Activated CD4-positive, alpha-beta T cell treated with anti-CD3 and anti-CD28 coated beads for 48 hours (primary cell): ENCODE measurements around the gene SLC37A1.

Source experiments
- DNase-seq: peaks from one replicate; pipeline ENCODE4 v3.0.0-alpha.2; 2020

The SLC37A1 gene

GRCh38 chr21:42480736-42481135 is 32.9 kb upstream of the SLC37A1 start:
- no peak for DNase-seq

- no peak for DNase-seq
These were observed 32.5 kb upstream of the SLC37A1 start for GRCh38 chr21:42481169-42481568.

GRCh38 chr21:42484966-42485365 is 28.7 kb upstream of the SLC37A1 start:
- no peak for DNase-seq

GRCh38 chr21:42486072-42486471 is 27.6 kb upstream of the SLC37A1 start:
- DNase-seq: no peak

- no peak for DNase-seq
These were observed 27.1 kb upstream of the SLC37A1 start for GRCh38 chr21:42486531-42486930.

GRCh38 chr21:42489006-42489563 is 24.6 kb upstream of the SLC37A1 start:
- DNase-seq: no peak

GRCh38 chr21:42489991-42490390 is 23.7 kb upstream of the SLC37A1 start:
- no peak for DNase-seq

- no peak for DNase-seq
These were observed 22.9 kb upstream of the SLC37A1 start for GRCh38 chr21:42490720-42491119.

GRCh38 chr21:42491328-42491727 is 22.3 kb upstream of the SLC37A1 start:
- no peak for DNase-seq

GRCh38 chr21:42492201-42492600 is 21.5 kb upstream of the SLC37A1 start:
- no peak for DNase-seq

- DNase-seq: no peak
These were observed 20.3 kb upstream of the SLC37A1 start for GRCh38 chr21:42493109-42494060.

- DNase-seq: no peak
These were observed 18.6 kb upstream of the SLC37A1 start for GRCh38 chr21:42495027-42495426.

GRCh38 chr21:42495765-42496119 is 17.9 kb upstream of the SLC37A1 start:
- no peak for DNase-seq

GRCh38 chr21:42496120-42496838 is 17.4 kb upstream of the SLC37A1 start, which contains the start of gene RSPH1:
Gene RSPH1 (minus strand): TSS chr21:42496224. CDS start chr21:42496186, 38 bp downstream.
- DNase-seq: peak; percentile 100

- no peak for DNase-seq
These were observed 16.8 kb upstream of the SLC37A1 start for GRCh38 chr21:42496839-42497202.

- DNase-seq: no peak
These were observed 15.6 kb upstream of the SLC37A1 start for GRCh38 chr21:42498012-42498411.

GRCh38 chr21:42499444-42500112 is 14.1 kb upstream of the SLC37A1 start:
- no peak for DNase-seq

GRCh38 chr21:42500225-42500624 is 13.4 kb upstream of the SLC37A1 start:
- no peak for DNase-seq

GRCh38 chr21:42500736-42501135 is 12.9 kb upstream of the SLC37A1 start:
- DNase-seq: no peak

GRCh38 chr21:42503711-42504110 is 9.9 kb upstream of the SLC37A1 start:
- DNase-seq: no peak

- DNase-seq: no peak
These were observed 8.4 kb upstream of the SLC37A1 start for GRCh38 chr21:42505090-42505726.

GRCh38 chr21:42507418-42507817 is 6.2 kb upstream of the SLC37A1 start:
- no peak for DNase-seq

GRCh38 chr21:42508371-42508770 is 5.3 kb upstream of the SLC37A1 start:
- no peak for DNase-seq
